Endodermal cell (in vitro differentiated cells): Measurements from ENCODE around the gene NAA15. TPM values are rescaled to one million over a fixed set of nuclear protein-coding genes. Genes with fewer than 3 reads are reported as not detected.

Experiments
- DNase-seq: peaks from one replicate; pipeline ENCODE4 v3.0.0-alpha.2; 2017
- H3K27ac ChIP-seq: 2 replicates; pipeline ENCODE4 v1.5.1; 2013; ENCODE audit warnings: mild to moderate bottlenecking, low read depth, low read length, moderate library complexity
- H3K27me3 ChIP-seq: 2 replicates; pipeline ENCODE4 v1.6.1; 2013; ENCODE audit warnings: mild to moderate bottlenecking, low read length, moderate library complexity; ENCODE audit not compliant: insufficient read depth, control insufficient read depth, poor library complexity, severe bottlenecking
- H3K36me3 ChIP-seq: 2 replicates; pipeline ENCODE4 v1.7.0; 2013; ENCODE audit warnings: mild to moderate bottlenecking, low read length, moderate library complexity; ENCODE audit not compliant: control insufficient read depth, insufficient read depth
- H3K4me1 ChIP-seq: one replicate; pipeline ENCODE4 v1.7.0; 2013; ENCODE audit warnings: low read length; ENCODE audit not compliant: control insufficient read depth, insufficient read depth
- H3K4me3 ChIP-seq: 2 replicates; pipeline ENCODE4 v1.5.1; 2013; ENCODE audit warnings: mild to moderate bottlenecking, low read length, moderate library complexity
- H3K9ac ChIP-seq: 2 replicates; pipeline ENCODE4 v1.6.1; 2013; ENCODE audit warnings: mild to moderate bottlenecking, low read length, moderate library complexity; ENCODE audit not compliant: poor library complexity, severe bottlenecking; ENCODE audit errors: extremely low read depth
- H3K9me3 ChIP-seq: 2 replicates; pipeline ENCODE4 v1.6.1; 2013; ENCODE audit warnings: mild to moderate bottlenecking, low read length, moderate library complexity; ENCODE audit not compliant: control insufficient read depth
- H3K27ac Mint-ChIP-seq: 2 replicates; pipeline ENCODE4 v1.8.0; 2020; ENCODE audit warnings: mixed read lengths
- H3K27me3 Mint-ChIP-seq: 2 replicates; pipeline ENCODE4 v1.8.0; 2021; ENCODE audit warnings: mild to moderate bottlenecking, mixed read lengths; ENCODE audit not compliant: insufficient read depth
- H3K36me3 Mint-ChIP-seq: 2 replicates; pipeline ENCODE4 v1.8.0; 2020; ENCODE audit warnings: low read depth, mixed read lengths
- H3K4me1 Mint-ChIP-seq: 2 replicates; pipeline ENCODE4 v1.8.0; 2020; ENCODE audit warnings: mixed read lengths
- H3K4me3 Mint-ChIP-seq: 2 replicates; pipeline ENCODE4 v1.8.0; 2020; ENCODE audit warnings: mild to moderate bottlenecking, moderate library complexity, mixed read lengths
- H3K9me3 Mint-ChIP-seq: 2 replicates; pipeline ENCODE4 v1.8.0; 2020; ENCODE audit warnings: mild to moderate bottlenecking, mixed read lengths
- WGBS, 2 experiments: methylation state at CpG; one replicate each; pipeline versions ENCODE4 v1.1.5 to v1.1.7; 2013; ENCODE audit warnings: missing lambda C conversion rate in 2 of 2, mixed read lengths in 1 of 2; ENCODE audit not compliant: insufficient coverage in 1 of 2, insufficient read length in 1 of 2; 5-methylcytosine and 5-hydroxymethylcytosine counted together
- total RNA-seq, 2 donors: library from RNA; stranded (reverse); fragmentation: NEBNext Ultra II Directional in 1 of 2; extraction: Animal tissue kit (Norgen Biotek cat#: 25700) in 1 of 2; gene quantifications; 2 replicates in 1 of 2; 3 replicates in 1 of 2; pipeline ENCODE4 v1.2.1, GENCODE V29; 2021
- TF ChIP-seq, protein P1 (sequence below): fragments of 200-600 bp; sonication (generic); conservative IDR thresholded peaks from 2 replicates; pipeline ENCODE4 v1.5.0; 2021; ENCODE audit warnings: antibody characterized with exemption, mild to moderate bottlenecking

NAA15 gene
- total RNA-seq, 2 donors from 2014 or later: 64.7 to 78.9 TPM

DNA sequence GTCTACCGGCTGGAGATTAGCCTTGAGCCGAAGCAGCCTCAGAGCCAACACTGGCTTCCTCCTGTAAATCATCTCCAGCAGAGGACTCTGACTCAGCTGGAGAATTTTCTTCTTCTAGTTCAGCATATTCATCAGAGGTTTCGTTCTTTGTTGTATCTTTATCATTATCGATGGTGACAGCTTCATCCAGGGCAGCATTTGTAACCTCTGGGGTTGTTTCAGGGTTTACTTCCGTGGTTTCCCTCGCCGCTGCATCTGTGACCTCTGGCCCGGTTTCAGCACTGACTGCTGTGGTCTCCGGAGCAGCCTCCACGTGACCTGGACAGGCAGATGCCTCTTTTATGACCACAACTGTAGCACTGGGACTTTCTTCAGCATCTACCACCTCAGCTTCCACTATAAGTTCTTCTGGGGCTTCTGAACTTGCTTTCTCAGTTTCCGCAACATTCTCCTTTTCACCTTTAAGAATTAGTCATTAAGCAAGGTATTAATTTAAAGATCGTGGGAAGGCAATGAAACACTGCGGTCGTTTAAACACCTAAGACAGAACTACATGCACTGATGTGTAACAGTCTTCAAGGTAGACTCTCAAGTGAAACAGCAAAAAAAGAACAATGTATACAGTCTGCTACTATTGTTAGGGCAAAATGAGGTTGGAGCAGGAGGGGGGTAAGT, 34.6 kb upstream of the NAA15 start:
- peak; percentile 66 for DNase-seq
- H3K9ac ChIP-seq: no peak overlapping the region
- H3K27me3 ChIP-seq: no peaks in the 10 kb centered on the region
- Mint-ChIP-seq H3K27ac (peak overlapping the region; percentile 74), H3K4me3 (peak overlapping the region; percentile 13), H3K36me3 (no peaks in the 10 kb centered on the region), H3K27me3 (no peaks in the 10 kb centered on the region), H3K9me3 (no peaks in the 10 kb centered on the region), H3K4me1 (peaks cover 20% of the 10 kb centered on the region)
- H3K36me3 ChIP-seq: no peaks in the 10 kb centered on the region
- peaks cover 4% of the 10 kb centered on the region for H3K4me1 ChIP-seq
- 43 to 63% methylated on average over 12 to 14 of the region's 14 CpGs for WGBS, 2 experiments
- peak overlapping the region; percentile 63 for H3K4me3 ChIP-seq
- H3K27ac ChIP-seq: no peak overlapping the region
- no peaks in the 10 kb centered on the region for H3K9me3 ChIP-seq
- TF ChIP-seq, protein P1, sequence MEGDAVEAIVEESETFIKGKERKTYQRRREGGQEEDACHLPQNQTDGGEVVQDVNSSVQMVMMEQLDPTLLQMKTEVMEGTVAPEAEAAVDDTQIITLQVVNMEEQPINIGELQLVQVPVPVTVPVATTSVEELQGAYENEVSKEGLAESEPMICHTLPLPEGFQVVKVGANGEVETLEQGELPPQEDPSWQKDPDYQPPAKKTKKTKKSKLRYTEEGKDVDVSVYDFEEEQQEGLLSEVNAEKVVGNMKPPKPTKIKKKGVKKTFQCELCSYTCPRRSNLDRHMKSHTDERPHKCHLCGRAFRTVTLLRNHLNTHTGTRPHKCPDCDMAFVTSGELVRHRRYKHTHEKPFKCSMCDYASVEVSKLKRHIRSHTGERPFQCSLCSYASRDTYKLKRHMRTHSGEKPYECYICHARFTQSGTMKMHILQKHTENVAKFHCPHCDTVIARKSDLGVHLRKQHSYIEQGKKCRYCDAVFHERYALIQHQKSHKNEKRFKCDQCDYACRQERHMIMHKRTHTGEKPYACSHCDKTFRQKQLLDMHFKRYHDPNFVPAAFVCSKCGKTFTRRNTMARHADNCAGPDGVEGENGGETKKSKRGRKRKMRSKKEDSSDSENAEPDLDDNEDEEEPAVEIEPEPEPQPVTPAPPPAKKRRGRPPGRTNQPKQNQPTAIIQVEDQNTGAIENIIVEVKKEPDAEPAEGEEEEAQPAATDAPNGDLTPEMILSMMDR: no peak

DNA sequence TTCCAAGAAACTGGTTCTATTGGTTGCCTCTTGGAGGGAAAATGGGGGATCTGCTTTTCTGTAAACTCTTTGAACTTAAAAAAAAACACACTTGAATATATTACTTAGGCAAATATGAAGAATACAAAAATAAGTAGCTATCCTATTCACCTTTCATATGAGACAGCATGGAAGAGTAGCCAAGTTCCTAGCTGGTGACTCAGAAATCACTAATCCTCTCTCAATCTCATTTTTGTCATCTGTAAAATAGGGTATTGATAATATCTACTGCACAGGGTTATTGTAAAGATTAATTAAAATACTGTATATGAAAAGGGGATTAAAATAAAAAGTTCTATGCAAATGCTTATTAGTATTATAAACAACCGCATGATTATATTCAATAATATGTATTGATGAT, 34.0 kb upstream of the NAA15 start:
- no peaks in the 10 kb centered on the region for H3K9me3 ChIP-seq
- no peak for DNase-seq
- H3K9ac ChIP-seq: no peak overlapping the region
- WGBS, 2 experiments: no CpG with 5 or more reads among the region's 1 CpG
- Mint-ChIP-seq H3K36me3 (no peaks in the 10 kb centered on the region), H3K4me3 (no peak overlapping the region), H3K27ac (peak overlapping the region; percentile 74), H3K4me1 (peaks cover 20% of the 10 kb centered on the region), H3K9me3 (no peaks in the 10 kb centered on the region), H3K27me3 (no peaks in the 10 kb centered on the region)
- H3K4me1 ChIP-seq: peaks cover 4% of the 10 kb centered on the region
- peak overlapping the region; percentile 63 for H3K4me3 ChIP-seq
- no peaks in the 10 kb centered on the region for H3K36me3 ChIP-seq
- TF ChIP-seq, protein P1: no peak
- H3K27ac ChIP-seq: no peak overlapping the region
- no peaks in the 10 kb centered on the region for H3K27me3 ChIP-seq

DNA sequence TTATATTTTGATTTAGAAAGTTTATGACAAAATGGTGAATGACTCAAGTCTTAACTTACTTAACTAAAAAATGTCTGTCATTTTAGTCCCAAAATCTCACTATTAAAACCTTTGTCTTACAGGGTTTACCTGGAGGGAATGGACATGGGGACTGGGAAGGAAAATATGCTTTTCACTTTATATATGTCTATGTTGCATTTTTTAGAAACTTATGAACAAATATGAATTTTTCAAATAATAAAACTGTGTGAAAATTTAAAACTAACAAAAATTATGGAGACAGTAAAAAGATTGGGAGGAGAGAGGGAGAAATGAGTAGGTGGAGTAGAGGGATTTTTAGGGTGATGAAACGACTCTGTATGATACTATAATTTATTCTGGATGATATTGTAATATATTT, 27.5 kb upstream of the NAA15 start:
- H3K9ac ChIP-seq: no peak overlapping the region
- no peak overlapping the region for H3K4me3 ChIP-seq
- Mint-ChIP-seq H3K36me3 (no peaks in the 10 kb centered on the region), H3K27me3 (peaks cover 24% of the 10 kb centered on the region), H3K4me1 (peaks cover 2% of the 10 kb centered on the region), H3K27ac (no peak overlapping the region), H3K9me3 (no peaks in the 10 kb centered on the region), H3K4me3 (no peak overlapping the region)
- H3K36me3 ChIP-seq: no peaks in the 10 kb centered on the region
- H3K27me3 ChIP-seq: peaks cover 32% of the 10 kb centered on the region
- H3K9me3 ChIP-seq: no peaks in the 10 kb centered on the region
- TF ChIP-seq, protein P1: no peak
- no peak overlapping the region for H3K27ac ChIP-seq
- no peaks in the 10 kb centered on the region for H3K4me1 ChIP-seq
- WGBS, 2 experiments: 75% methylated on average over 1 of the region's 1 CpG; no CpG with 5 or more reads in 1 of the 2 experiments
- DNase-seq: no peak
